Tibial nerve (tissue), 4 donors: Measurements from ENCODE around the gene CECR2.

Experiments
- CTCF ChIP-seq, 5 experiments: fragments of 200-600 bp in 3 of 5; fragments of 450-650 bp in 2 of 5; sonication (generic) in 3 of 5; IDR thresholded peaks; one replicate each; pipeline ENCODE4 v1.5.1; 2016 to 2019; ENCODE audit warnings: antibody characterized with exemption in 5 of 5, mild to moderate bottlenecking in 3 of 5, moderate library complexity in 2 of 5
- EP300 ChIP-seq, 2 donors: sonication (generic); formaldehyde crosslinking; IDR thresholded peaks; one replicate each; pipeline ENCODE4 v1.6.1; 2017; ENCODE audit warnings: antibody characterized with exemption in 2 of 2, mild to moderate bottlenecking in 1 of 2
- POLR2A ChIP-seq, 2 donors: fragments of 450-650 bp; IDR thresholded peaks; one replicate each; pipeline ENCODE4 v1.6.1; 2017; ENCODE audit warnings: antibody characterized with exemption in 2 of 2, mild to moderate bottlenecking in 2 of 2, moderate library complexity in 2 of 2

- TF ChIP-seq POLR2A (IDR thresholded peaks at IDR 0.05), result no peak
- no peak for TF ChIP-seq CTCF (IDR thresholded peaks at IDR 0.05)
- no peak for TF ChIP-seq EP300 (IDR thresholded peaks at IDR 0.05)
Measured at GRCh38 chr22:17359501-17359900, 9.8 kb upstream of the CECR2 start.
